CD14-positive monocyte (primary cell): ENCODE measurements around the gene SIGLEC7. TPM values are rescaled to one million over a fixed set of nuclear protein-coding genes. Genes with fewer than 3 reads are reported as not detected.

Experiments
- DNase-seq, 3 donors: peaks; one replicate each; pipeline ENCODE4 v3.0.0-alpha.2; 2011 to 2022
- H2AFZ ChIP-seq: 2 replicates; pipeline ENCODE4 v1.6.0; 2012; ENCODE audit warnings: mild to moderate bottlenecking, low read depth, low read length, inconsistent platforms; ENCODE audit not compliant: insufficient read depth, poor library complexity, severe bottlenecking
- H3K27ac ChIP-seq, 2 donors: 1 replicate in 1 of 2; 2 replicates in 1 of 2; pipeline ENCODE4 v1.5.1; 2012 to 2013; ENCODE audit warnings: low read length in 2 of 2, control low read depth in 1 of 2, inconsistent platforms in 1 of 2, low read depth in 1 of 2, mild to moderate bottlenecking in 1 of 2
- H3K27me3 ChIP-seq, 2 donors: one replicate each; pipeline versions ENCODE4 v1.6.0 to v1.6.1; 2011 to 2013; ENCODE audit warnings: low read length in 2 of 2; ENCODE audit not compliant: control insufficient read depth in 2 of 2, insufficient read depth in 2 of 2
- H3K36me3 ChIP-seq, 2 donors: replicated peaks in 1 of 2; 1 replicate in 1 of 2; 2 replicates in 1 of 2; pipeline versions ENCODE4 v1.5.1 to v1.6.1; 2012 to 2013; ENCODE audit warnings: low read length in 2 of 2, control low read depth in 1 of 2, inconsistent platforms in 1 of 2, mild to moderate bottlenecking in 1 of 2; ENCODE audit not compliant: insufficient read depth in 2 of 2, control insufficient read depth in 1 of 2
- H3K4me1 ChIP-seq, 2 donors: 1 replicate in 1 of 2; 2 replicates in 1 of 2; pipeline versions ENCODE4 v1.5.1 to v1.6.1; 2012 to 2013; ENCODE audit warnings: low read length in 2 of 2, control low read depth in 1 of 2, inconsistent platforms in 1 of 2, mild to moderate bottlenecking in 1 of 2, moderate library complexity in 1 of 2; ENCODE audit not compliant: insufficient read depth in 2 of 2, control insufficient read depth in 1 of 2
- H3K4me2 ChIP-seq: replicated peaks from 2 replicates; pipeline ENCODE3; 2012; ENCODE audit warnings: low read length, moderate library complexity, mild to moderate bottlenecking; ENCODE audit not compliant: poor library complexity, severe bottlenecking; ENCODE audit errors: extremely low read depth
- H3K4me3 ChIP-seq, 3 experiments: fragments of 200-600 bp in 1 of 3; sonication (generic) in 1 of 3; replicated peaks in 1 of 3; 1 replicate in 2 of 3; 2 replicates in 1 of 3; pipeline ENCODE4 v1.5.1; 2011 to 2013; ENCODE audit warnings: low read length in 3 of 3, mild to moderate bottlenecking in 3 of 3, control low read depth in 2 of 3, low read depth in 2 of 3, inconsistent platforms in 1 of 3, moderate library complexity in 1 of 3
- H3K79me2 ChIP-seq: 2 replicates; pipeline ENCODE4 v1.6.0; 2012; ENCODE audit warnings: mild to moderate bottlenecking, control low read depth, inconsistent platforms, low read length, moderate library complexity; ENCODE audit not compliant: insufficient read depth
- H3K9ac ChIP-seq: 2 replicates; pipeline ENCODE4 v1.6.0; 2017; ENCODE audit warnings: low read length, mild to moderate bottlenecking; ENCODE audit not compliant: insufficient read depth, poor library complexity, severe bottlenecking
- H3K9me3 ChIP-seq, 2 donors: replicated peaks in 1 of 2; 1 replicate in 1 of 2; 2 replicates in 1 of 2; pipeline versions ENCODE4 v1.5.1 to v1.6.1; 2012 to 2013; ENCODE audit warnings: low read length in 2 of 2, control low read depth in 1 of 2; ENCODE audit not compliant: control insufficient read depth in 1 of 2, insufficient read depth in 1 of 2
- H4K20me1 ChIP-seq: 2 replicates; pipeline ENCODE4 v1.6.0; 2012; ENCODE audit warnings: mild to moderate bottlenecking, low read length, control low read depth, moderate library complexity; ENCODE audit not compliant: insufficient read depth
- H3K27ac Mint-ChIP-seq, 7 donors: one replicate each; pipeline ENCODE4 v1.8.0; 2020; ENCODE audit warnings: mild to moderate bottlenecking in 7 of 7, mixed read lengths in 7 of 7, moderate library complexity in 6 of 7, inconsistent platforms in 2 of 7
- H3K27me3 Mint-ChIP-seq, 3 donors: one replicate each; pipeline ENCODE4 v1.8.0; 2021 to 2022; ENCODE audit warnings: low read depth in 3 of 3, mild to moderate bottlenecking in 3 of 3, mixed read lengths in 3 of 3, moderate library complexity in 3 of 3, inconsistent platforms in 1 of 3
- H3K36me3 Mint-ChIP-seq, 2 donors: one replicate each; pipeline ENCODE4 v1.8.0; 2020; ENCODE audit warnings: mixed read lengths in 2 of 2, inconsistent platforms in 1 of 2, mild to moderate bottlenecking in 1 of 2
- H3K4me1 Mint-ChIP-seq: one replicate; pipeline ENCODE4 v1.8.0; 2020; ENCODE audit warnings: mild to moderate bottlenecking, mixed read lengths
- H3K4me3 Mint-ChIP-seq, 2 donors: one replicate each; pipeline ENCODE4 v1.8.0; 2020; ENCODE audit warnings: mild to moderate bottlenecking in 2 of 2, mixed read lengths in 2 of 2, moderate library complexity in 1 of 2
- H3K9me3 Mint-ChIP-seq, 7 donors: one replicate each; pipeline ENCODE4 v1.8.0; 2020 to 2022; ENCODE audit warnings: mixed read lengths in 7 of 7, mild to moderate bottlenecking in 6 of 7, moderate library complexity in 6 of 7, inconsistent platforms in 2 of 7
- CTCF ChIP-seq: fragments of 200-600 bp; IDR thresholded peaks from one replicate; pipeline ENCODE4 v1.8.0; 2022; ENCODE audit warnings: antibody characterized with exemption, mild to moderate bottlenecking
- WGBS: methylation state at CpG from one replicate; pipeline ENCODE4 v1.1.5; 2013; ENCODE audit warnings: missing lambda C conversion rate; ENCODE audit not compliant: insufficient coverage; 5-methylcytosine and 5-hydroxymethylcytosine counted together
- intact Hi-C, 2 donors: fragments of 100-400 bp; cut with micrococcal nuclease; formaldehyde crosslinking; loops; one replicate each; pipeline versions ENCODE4 v1.15.0 to v1.15.1; 2023
- polyA minus RNA-seq: library from RNA; depleted of rRNA, polyadenylated mRNA; stranded (reverse); fragments of >200 nt; gene quantifications from 2 replicates; pipeline ENCODE4 v1.2.3, GENCODE V29; 2012
- polyA plus RNA-seq, 3 donors: library from polyadenylated mRNA; depleted of rRNA in 1 of 3; unstranded in 2 of 3; stranded (reverse) in 1 of 3; fragments of 300-500 nt in 2 of 3; fragments of >200 nt in 1 of 3; fragmentation: Illumina TruSeq in 2 of 3; gene quantifications; 1 replicate in 2 of 3; 2 replicates in 1 of 3; pipeline ENCODE4 v1.2.3, GENCODE V29; 2012 to 2021
- total RNA-seq, 12 experiments: library from RNA in 1 of 12; stranded (reverse) in 1 of 12; fragments of 120-200 nt in 1 of 12; gene quantifications; one replicate each; pipeline ENCODE4 v1.2.4 and lab custom pipeline; 2013 to 2026; ENCODE audit warnings: mixed read lengths in 6 of 12, inconsistent platforms in 1 of 12

SIGLEC7 gene
- total RNA-seq (2013) = 64.4 TPM
- polyA plus RNA-seq = 10 to 100 TPM; 71.8 to 93.3 (median 82.0) TPM
- 30.3 and 55.5 TPM in 2 replicates for polyA minus RNA-seq
- total RNA-seq (lab: John Stamatoyannopoulos, UW) = 1.5 to 18.5 (median 15.0) reads per million in 11 experiments

GRCh38 chr19:51142119-51142518 lies at the start of gene SIGLEC7:
Gene SIGLEC7 (plus strand): TSS chr19:51142301. CDS start chr19:51142370, 69 bp downstream.
- peaks cover 99 to 100% of the 10 kb centered on the region in 2 donors for H3K4me1 ChIP-seq
- WGBS = 18% methylated on average over 12 of the region's 14 CpGs
- H3K4me3 ChIP-seq = peak within 1 kb of the TSS; percentile 41 to 72 (median 44)
- peaks cover 78% of the 10 kb centered on the region for H3K79me2 ChIP-seq
- peak within 1 kb of the TSS; percentile 79 to 92 for H3K4me3 Mint-ChIP-seq
- peaks cover 5% of the 10 kb centered on the region for H4K20me1 ChIP-seq
- TF ChIP-seq CTCF = no peak
- peaks cover 97% of the 10 kb centered on the region for H3K4me1 Mint-ChIP-seq
- no peaks in the 10 kb centered on the region for H3K9me3 Mint-ChIP-seq
- peak within 1 kb of the TSS; percentile 38 for H2AFZ ChIP-seq
- DNase-seq = peak; percentile 64 to 73 (median 71)
- peaks cover 46 to 75% of the 10 kb centered on the region in 2 donors for H3K36me3 Mint-ChIP-seq
- peak within 1 kb of the TSS; percentile 98 to 99 for H3K27ac ChIP-seq
- no peaks in the 10 kb centered on the region for H3K9me3 ChIP-seq
- H3K27ac Mint-ChIP-seq = peak within 1 kb of the TSS; percentile 94 to 100 (median 98)
- H3K27me3 Mint-ChIP-seq = no peaks in the 10 kb centered on the region
- H3K9ac ChIP-seq = peak within 1 kb of the TSS; percentile 38
- intact Hi-C loops = no loop called here
- H3K4me2 ChIP-seq = peak within 1 kb of the TSS; percentile 85
- peaks cover 21 to 23% of the 10 kb centered on the region in 2 donors for H3K36me3 ChIP-seq
- no peaks in the 10 kb centered on the region for H3K27me3 ChIP-seq

- H3K4me1 Mint-ChIP-seq = peaks cover 11% of the 10 kb centered on the region
Observed at GRCh38 chr19:51093101-51093500, 49.0 kb upstream of the SIGLEC7 start.

More at GRCh38 chr19:51093101-51093500, 49.0 kb upstream of the SIGLEC7 start:
- Mint-ChIP-seq H3K27ac (peak overlapping the region in 1 of 7 donors; percentile 20), H3K9me3 (peaks cover 0 to 2% (median 0%) of the 10 kb centered on the region in 7 donors), H3K27me3 (peaks cover 3 to 17% (median 10%) of the 10 kb centered on the region in 3 donors), H3K4me3 (no peak overlapping the region), H3K36me3 (peaks cover 3 to 14% of the 10 kb centered on the region in 2 donors)
- Histone ChIP-seq H3K79me2 (no peaks in the 10 kb centered on the region), H2AFZ (no peak overlapping the region), H3K4me3 (no peak overlapping the region), H3K4me2 (no peak overlapping the region), H3K4me1 (peaks cover 8 to 10% of the 10 kb centered on the region in 2 donors), H3K9ac (peak overlapping the region; percentile 25), H4K20me1 (no peaks in the 10 kb centered on the region), H3K27ac (no peak overlapping the region), H3K27me3 (no peaks in the 10 kb centered on the region), H3K9me3 (no peaks in the 10 kb centered on the region), H3K36me3 (peaks cover 4% of the 10 kb centered on the region in 2 donors)
- no peak for DNase-seq
- intact Hi-C loops = no loop called here
- 98% methylated on average over 5 of the region's 8 CpGs for WGBS
- TF ChIP-seq CTCF = no peak
